ENCODE results near the gene ZMAT3.

The ZMAT3 gene

DNA sequence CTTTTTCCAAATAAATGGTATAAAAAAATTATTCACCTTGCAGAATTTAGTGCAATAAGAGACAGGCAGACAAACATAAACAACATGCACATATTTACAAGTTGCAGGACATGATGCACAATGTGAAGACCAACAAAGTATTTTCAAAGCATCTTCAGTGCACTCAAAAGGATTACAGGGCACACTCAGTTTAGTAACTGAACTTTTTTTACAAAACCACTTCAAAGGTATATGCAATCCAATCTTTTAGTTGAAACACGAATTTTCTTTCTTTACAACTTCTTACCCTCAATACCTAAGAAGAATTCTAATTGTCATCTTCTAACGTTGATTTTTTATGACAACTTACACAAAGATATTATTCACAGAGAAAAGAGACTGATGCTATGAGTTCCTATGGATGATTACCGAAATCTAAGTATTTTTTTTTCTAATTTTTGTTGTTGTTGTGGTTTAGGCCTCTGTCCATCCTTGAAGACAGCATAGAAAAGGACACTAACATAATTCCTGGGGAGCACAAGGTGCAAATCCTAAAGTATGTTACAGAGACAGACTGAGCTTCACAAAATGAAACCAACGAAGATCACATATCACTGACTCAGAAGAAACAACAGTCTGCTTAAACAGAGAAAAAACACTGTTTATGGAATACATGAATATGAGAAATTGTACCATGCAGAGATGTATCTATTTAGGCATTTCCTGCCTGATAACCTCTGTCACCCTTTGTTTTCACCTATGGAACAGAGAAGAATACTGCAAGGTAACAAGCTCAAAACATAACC, 50.3 kb downstream of the ZMAT3 start:
- no peak for DNase-seq (ENCODE audit: low read depth in 2 of 2)

DNA sequence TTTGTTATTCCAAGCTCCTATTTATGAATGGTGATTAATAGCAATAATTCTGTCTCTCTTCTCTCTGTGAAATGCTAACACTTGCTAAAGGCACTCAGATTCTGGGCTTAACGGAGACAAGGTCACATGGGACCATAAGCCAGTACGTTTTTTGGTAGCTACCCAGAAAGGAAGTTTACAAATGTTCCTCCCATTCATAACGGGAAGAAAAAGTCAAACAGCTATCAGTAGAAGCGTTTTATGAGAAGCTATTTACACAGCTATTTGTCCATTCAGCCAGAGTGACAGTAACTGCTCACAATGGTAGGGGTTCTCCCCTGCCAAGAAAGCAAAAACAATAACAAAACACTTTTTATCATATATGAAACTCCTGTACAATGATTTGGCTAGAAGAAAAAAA, 51.5 kb downstream of the ZMAT3 start:
- no peak for DNase-seq (ENCODE audit: low read depth in 2 of 2)

DNA sequence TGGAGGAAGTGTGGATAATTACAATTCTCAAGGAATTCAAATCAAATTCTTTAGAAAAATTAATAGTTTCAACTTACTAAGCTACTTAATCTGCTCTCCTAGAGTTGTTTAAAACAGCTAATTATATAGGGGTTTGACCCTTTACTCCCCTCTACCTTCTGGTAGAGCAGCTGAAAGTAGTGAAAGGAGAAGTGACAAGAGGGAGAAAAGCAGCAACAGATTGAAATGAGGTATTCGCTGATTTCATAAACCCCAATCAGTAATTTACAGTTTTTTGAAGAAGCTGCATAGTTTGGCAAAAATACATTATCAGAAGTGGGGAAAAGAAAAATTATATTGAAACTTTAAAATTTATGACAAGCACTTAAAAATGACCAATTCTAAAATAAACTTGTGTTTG, 52.8 kb downstream of the ZMAT3 start:
- no peak for DNase-seq (ENCODE audit: low read depth in 2 of 2)

DNA sequence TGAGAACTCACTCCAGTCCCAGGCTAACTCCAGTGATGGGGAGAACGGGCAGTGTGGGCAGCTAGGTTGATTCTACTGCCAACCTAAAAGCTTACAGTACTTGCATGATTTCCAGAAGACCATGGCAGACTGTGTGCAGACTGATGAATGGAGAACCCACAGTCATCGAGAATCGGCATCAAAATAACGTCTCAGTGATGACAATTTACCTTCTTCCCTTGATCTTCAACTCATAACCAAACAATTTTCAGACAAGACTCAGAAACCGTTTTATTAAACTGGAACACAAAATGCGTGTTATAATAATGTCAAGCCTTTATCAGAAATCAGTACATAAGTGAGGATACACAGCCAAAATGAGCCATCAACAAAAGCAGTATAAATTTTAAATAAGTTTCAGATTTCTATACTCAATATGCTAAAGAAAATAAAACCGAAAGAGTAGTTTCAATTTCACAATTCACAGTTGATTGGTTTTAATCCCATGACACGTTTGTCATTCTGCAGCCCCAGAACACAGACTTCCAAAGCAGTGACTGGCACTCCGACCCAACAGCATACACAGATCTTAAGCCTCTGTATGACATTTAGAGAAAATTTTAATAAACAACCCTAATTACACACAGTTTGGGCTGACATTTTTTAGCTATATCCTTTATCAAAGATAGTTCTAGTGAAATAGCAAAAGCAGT, 54.5 kb downstream of the ZMAT3 start:
- DNase-seq (ENCODE audit: low read depth in 2 of 2) = no peak

DNA sequence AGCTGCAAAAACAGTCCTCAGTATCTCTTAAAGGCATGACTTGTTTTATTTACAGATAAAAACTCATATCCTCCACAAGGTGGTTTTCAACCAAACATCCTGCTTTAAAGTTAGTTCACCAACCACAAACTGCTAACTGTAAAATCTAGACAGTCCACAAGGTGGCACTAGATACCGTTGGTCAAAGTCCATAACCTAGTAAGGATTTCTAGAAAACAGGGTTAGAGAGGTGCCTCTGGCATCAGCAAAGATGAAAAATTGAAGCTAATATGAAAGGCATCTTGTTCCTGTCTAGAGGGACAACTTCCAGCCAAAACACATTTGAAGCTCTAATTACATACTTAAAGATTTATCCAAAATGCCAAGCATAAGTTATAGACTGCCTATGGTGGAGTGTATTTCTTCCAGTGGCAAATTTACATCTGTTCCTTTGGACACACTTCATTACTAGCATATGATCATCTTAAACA, 56.0 kb downstream of the ZMAT3 start:
- peak; percentile 11 to 50 for DNase-seq (ENCODE audit: low read depth in 2 of 2)

DNA sequence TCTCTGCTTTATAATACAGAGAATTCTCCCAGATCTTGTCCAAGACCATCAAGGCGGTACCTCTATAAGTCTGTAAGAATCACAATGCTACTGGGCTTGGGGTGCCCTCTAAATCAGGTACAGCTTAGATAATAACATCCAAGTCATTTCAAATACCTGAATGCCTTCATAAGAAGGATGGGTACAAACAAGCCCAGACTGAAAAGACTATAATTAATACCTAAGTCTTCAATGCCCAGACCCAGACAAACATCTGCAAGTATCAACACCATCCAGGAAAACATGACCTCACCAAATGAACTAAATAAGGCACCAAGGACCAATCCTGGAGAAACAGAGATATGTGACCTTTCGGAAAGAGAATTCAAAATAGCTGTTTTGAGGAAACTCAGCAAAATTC, 65.9 kb downstream of the ZMAT3 start:
- no peak for DNase-seq (ENCODE audit: low read depth in 2 of 2)

DNA sequence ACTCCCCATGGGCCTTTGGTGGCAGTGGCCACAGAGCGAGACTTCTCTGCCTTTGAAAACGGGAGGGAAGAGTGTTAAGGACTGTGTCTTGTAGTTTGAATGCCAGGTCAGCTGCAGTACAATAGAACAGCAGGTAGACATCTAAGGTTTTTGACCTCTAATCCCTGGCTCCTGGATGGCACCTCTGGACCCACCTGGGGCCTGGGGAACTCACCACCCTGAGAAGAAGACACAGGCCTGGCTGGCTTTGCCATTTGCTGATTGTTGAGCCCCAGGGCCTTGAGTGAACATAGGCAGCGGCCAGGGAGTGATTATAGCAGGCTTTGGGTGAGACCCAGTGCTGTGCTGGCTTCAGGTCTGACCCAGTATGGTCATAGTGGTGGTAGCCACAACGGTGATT, 66.4 kb downstream of the ZMAT3 start:
- no peak for DNase-seq (ENCODE audit: low read depth in 2 of 2)

DNA sequence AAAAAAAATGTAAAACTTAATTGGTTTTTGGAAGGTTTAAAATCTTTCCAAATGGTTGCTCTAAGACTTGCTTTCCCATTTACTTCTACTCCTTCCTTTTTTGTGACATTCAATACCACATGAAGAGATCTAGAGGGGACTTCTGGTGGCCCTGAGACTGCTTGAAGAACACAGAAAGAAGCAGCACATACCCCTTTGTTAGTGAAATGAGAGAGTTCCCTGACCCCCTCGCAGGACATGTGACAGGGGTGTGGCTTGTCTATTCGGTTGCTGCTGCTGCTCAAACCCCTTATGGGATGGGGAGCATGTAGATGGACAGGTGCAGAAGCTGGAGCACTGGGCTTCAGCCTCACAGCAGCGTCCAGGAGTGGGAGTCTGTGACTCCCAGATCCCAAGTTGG, 71.0 kb downstream of the ZMAT3 start:
- DNase-seq (ENCODE audit: low read depth in 2 of 2) = no peak

DNA sequence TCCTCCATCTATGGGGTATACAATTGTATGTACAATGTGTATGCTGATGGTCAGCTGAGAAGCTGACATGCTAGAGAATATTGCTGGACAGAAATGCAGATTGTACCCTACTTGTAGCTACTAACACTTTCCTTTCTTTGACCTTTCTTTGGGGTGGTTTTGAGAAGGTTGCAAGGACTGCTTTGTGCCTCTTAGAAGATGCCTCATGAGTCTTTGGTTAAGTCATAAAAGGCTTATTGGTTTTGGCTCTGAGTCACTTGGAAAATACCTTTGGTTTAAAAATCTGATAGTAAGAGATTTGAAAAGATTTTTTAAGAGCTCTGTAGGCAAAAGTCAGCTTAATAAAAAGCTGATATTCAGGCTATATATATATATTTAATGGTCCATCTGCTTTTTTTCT, 71.5 kb downstream of the ZMAT3 start:
- DNase-seq (ENCODE audit: low read depth in 2 of 2) = no peak

DNA sequence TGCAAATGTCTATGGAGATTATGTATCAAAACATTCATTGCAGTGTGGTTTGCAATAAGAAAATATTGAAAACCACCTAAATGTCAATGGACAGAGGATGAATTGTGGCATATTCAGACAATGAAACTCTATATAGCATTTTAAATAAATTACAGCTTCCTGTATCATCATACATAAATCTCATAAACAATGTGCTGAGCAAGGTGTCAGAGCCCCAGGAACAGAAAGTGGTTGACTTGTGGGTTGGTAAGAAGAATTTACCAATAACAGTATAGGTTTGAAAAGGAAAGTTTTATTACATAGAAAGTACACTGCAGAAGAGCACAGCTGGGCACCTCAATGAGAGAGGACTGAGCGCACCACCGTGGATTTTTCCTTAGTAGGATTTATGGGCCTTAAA, 75.2 kb downstream of the ZMAT3 start:
- no peak for DNase-seq (ENCODE audit: low read depth in 2 of 2)

DNA sequence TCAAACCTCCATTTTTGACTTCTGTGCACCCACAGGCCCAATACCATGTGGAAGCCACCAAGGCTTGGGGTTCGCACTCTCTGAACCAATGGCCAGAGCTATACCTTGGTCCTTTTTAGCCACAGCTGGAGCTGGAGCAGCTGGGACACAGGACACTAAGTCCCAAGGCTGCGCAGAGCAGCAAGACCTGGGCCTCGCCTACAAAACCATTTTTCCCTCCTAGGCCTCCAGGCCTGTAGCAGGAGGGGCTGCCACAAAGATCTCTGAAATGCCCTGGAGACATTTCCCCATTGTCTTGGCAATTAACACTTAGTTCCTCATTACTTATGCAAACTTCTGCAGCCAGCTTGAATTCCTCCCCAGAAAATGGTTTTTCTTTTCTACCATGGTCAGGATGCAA, 81.3 kb downstream of the ZMAT3 start:
- DNase-seq (ENCODE audit: low read depth in 2 of 2) = no peak

DNA sequence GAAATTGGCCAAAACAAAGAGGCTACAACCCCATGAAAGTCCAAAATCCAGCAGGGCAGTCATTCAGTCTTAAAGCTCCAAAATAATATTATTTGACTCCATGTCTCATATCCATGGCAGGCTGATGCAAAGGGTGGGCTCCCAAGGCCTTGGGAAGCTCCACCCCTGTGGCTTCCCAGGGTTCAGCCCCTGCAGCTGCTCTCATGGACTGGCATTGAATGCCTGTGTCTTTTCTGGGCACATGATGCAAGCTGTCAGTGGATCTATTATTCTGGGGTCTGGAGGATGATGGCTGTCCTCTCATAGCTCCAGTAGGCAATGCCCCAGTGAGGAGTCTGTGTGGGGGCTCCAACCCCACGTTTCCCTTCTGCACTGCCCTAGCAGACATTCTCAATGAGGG, 81.8 kb downstream of the ZMAT3 start:
- DNase-seq (ENCODE audit: low read depth in 2 of 2) = no peak

DNA sequence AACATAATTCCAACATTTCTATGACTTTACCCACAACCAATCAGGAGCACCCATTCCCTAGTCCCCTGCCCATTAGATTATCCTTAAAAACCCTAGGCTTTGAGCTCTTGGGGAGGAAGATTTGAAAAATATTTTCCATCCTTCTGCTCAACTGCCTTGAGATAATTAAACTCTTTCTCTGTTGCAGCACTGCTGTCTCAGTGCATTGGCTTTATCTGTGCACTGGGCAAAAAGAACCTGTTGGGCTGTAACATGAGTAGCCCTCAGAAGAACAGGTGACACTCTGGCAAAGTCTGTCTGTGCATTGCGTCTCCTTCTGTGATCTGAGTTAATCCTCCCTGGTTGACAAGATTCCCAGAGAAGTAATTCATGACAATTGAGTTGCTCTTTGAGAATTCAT, 83.9 kb downstream of the ZMAT3 start:
- no peak for DNase-seq (ENCODE audit: low read depth in 2 of 2)

DNA sequence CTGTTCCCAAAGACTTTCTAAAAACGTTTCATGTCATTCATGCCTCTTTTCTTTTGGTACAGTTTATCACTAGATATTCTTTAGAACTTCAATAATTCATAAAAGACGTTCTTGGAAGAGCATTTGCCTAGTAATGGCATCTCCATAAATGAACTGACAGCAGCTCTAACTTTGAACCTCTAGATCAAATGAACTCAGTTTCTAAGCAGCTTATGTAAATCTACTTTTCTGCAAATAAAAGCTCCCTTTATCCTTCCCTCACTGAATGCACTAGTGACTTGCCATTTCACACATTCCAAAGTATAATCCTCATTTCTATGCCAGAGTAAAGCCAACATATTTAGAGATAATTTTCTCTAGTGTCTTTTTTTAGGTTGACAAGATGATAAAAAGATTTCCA, 85.2 kb downstream of the ZMAT3 start:
- no peak for DNase-seq (ENCODE audit: low read depth in 2 of 2)

DNA sequence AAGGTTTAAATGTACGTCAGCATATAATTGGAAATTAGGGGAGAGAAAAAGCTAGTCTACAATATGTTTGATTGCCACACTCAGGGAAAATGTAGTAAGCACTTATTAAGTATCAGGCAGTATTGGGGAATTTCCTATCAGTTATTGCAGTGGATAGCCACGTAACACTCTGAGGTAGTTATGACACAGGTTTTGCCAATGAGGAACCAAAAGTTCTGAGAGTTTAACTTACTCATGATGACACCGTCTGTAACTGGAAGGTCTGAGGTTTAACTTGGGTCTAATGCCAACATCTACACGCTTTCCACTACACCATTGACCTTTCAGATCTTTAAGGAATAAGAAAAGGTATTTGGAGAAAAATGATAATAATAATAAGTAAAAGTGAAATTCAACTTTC, 89.5 kb downstream of the ZMAT3 start:
- no peak for DNase-seq (ENCODE audit: low read depth in 2 of 2)

DNA sequence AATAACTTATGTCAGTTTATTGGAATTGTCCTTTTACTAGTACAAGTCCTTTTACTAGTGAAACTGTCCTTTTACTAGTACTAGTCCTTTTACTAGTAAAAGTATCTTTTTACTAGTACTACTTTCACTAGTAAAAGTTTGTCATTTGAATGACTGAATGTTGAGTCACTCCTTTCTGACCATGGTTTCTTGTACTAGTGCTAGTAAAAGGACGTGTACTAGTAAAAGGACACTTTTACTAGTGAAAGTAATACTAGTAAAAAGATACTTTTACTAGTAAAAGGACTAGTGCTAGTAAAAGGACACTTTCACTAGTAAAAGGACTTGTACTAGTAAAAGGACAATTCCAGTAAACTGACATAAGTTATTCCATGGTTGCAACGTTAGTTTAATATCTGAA, 96.3 kb downstream of the ZMAT3 start:
- no peak for DNase-seq (ENCODE audit: low read depth in 2 of 2)

DNA sequence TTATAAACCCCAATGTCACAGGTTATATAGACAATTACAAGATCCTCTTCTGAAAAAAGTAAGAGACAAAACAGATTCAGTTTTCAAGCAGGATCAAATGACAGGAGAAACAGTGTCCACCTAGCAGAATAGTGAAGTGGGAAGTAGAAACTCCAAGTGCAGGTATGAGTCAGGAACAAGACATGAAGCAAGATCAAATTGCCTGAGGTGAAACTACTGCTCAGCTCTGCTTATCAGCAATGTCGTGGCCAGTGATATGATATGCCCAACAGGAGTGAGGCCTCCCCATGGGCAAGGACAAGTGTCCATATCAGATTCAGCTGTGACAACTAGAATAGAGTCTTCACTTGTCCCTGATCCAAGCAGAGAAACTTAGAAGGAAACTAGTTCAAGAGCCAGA, 100.0 kb downstream of the ZMAT3 start:
- DNase-seq (ENCODE audit: low read depth in 2 of 2) = no peak

DNA sequence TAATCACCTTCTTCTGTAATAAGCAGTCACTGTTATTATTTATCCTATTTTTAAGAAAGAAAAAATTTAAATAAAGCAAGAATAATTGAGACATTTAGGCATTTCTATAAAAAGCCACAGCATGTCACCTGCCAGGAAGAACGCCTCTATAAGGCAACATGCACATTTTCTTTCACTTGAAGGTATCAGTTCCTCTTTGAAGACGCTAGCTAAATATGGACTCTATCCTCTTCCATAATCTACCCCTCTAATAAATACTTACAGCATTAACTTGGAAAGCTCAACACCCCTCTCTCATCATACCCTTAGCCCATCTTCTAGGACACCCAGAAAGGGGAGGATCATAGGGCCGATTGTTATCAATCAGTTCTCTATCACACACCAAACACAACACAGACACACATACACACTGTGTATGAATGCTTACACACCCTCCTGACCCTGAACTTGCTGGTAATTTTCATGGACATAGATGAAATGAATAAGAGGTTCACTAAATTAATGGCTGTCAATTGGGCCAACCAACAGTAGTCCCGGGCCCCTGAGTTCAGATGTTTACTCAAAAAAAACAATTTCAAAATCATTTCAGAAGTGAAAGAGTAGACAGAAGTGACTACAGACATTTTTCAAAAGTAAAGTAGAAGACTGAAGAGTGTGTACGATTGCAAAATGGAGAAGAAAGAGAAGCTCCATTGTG, 102.5 kb downstream of the ZMAT3 start:
- DNase-seq (ENCODE audit: low read depth in 2 of 2) = no peak

Data from stimulated activated CD8-positive, alpha-beta memory T cell treated with anti-CD3 and anti-CD28 coated beads, Interleukin-7, amount 100 ng/mL, for 4 hours (primary cell).